ENCODE data around the gene DISC1. TPM values are rescaled to one million over a fixed set of nuclear protein-coding genes. Genes with fewer than 3 reads are reported as not detected.

DISC1 gene
- polyA plus RNA-seq, 1 experiment: 2.3 TPM

- Histone ChIP-seq H3K4me3 (ENCODE audit: low read depth, low read length) (no peak overlapping the region), H3K27me3 (ENCODE audit: control insufficient read depth, insufficient read depth, low read length) (no peaks in the 10 kb centered on the region), H3K36me3 (ENCODE audit: control insufficient read depth, insufficient read depth, low read length) (no peaks in the 10 kb centered on the region)
- POLR2A ChIA-PET: no interaction called here
- TF ChIP-seq, protein P1, sequence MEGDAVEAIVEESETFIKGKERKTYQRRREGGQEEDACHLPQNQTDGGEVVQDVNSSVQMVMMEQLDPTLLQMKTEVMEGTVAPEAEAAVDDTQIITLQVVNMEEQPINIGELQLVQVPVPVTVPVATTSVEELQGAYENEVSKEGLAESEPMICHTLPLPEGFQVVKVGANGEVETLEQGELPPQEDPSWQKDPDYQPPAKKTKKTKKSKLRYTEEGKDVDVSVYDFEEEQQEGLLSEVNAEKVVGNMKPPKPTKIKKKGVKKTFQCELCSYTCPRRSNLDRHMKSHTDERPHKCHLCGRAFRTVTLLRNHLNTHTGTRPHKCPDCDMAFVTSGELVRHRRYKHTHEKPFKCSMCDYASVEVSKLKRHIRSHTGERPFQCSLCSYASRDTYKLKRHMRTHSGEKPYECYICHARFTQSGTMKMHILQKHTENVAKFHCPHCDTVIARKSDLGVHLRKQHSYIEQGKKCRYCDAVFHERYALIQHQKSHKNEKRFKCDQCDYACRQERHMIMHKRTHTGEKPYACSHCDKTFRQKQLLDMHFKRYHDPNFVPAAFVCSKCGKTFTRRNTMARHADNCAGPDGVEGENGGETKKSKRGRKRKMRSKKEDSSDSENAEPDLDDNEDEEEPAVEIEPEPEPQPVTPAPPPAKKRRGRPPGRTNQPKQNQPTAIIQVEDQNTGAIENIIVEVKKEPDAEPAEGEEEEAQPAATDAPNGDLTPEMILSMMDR (IDR thresholded peaks at IDR 0.05; ENCODE audit: insufficient read depth, low read depth, low read length): no peak
- no peak for DNase-seq (ENCODE audit: low read depth)
- CTCF ChIA-PET: no interaction called here
These were observed 167.3 kb downstream of the DISC1 start for GRCh38 chr1:231793893-231794292.

DNA sequence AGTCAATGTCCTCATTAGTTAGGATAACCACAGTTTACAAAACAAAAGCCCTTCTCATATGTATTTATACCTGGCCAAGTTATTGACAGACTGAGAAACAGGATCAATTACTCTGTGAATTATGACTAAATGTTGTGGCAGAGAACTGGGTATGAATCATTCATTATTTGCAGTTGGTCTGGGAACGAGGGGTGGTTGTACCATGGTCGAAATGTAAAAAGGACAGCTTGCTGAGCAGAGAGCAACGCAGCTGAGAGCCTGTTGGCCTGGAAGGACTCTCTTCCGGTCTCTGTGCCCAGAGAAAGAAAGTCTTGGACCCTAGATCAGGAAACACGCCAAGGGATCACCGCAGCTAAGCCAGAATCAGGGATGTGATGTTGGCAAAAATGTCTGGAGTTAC is 169.6 kb downstream of the DISC1 start:
- DNase-seq (ENCODE audit: low read depth): no peak
- CTCF ChIA-PET: interaction anchor here (0.6 kb wide), 1 partner anchor 38 kb away, joined by 3 read pairs; no protein-coding TSS in a partner anchor

GRCh38 chr1:231799363-231799986 is 172.9 kb downstream of the DISC1 start:
- POLR2A ChIA-PET: no interaction called here
- no peak for DNase-seq (ENCODE audit: low read depth)

More for the DNA sequence above, 169.6 kb downstream of the DISC1 start:
- TF ChIP-seq, protein P1 (IDR thresholded peaks at IDR 0.05; ENCODE audit: insufficient read depth, low read depth, low read length): no peak
- Histone ChIP-seq H3K27me3 (ENCODE audit: control insufficient read depth, insufficient read depth, low read length) (no peaks in the 10 kb centered on the region), H3K4me3 (ENCODE audit: low read depth, low read length) (no peak overlapping the region), H3K36me3 (ENCODE audit: control insufficient read depth, insufficient read depth, low read length) (no peaks in the 10 kb centered on the region)
- POLR2A ChIA-PET: no interaction called here

GRCh38 chr1:231800108-231800507 is 173.5 kb downstream of the DISC1 start:
- Histone ChIP-seq H3K4me3 (ENCODE audit: low read depth, low read length) (no peak overlapping the region), H3K36me3 (ENCODE audit: control insufficient read depth, insufficient read depth, low read length) (no peaks in the 10 kb centered on the region), H3K27me3 (ENCODE audit: control insufficient read depth, insufficient read depth, low read length) (no peaks in the 10 kb centered on the region)
- ChIA-PET POLR2A (interaction anchor here (0.5 kb wide), 1 partner anchor 1416 kb away, joined by 5 read pairs; no protein-coding TSS in a partner anchor), CTCF (interaction anchor here (1.3 to 1.7 kb wide), 2 partner anchors 19 to 43 kb away, joined by 4 to 6 read pairs; no protein-coding TSS in a partner anchor)
- DNase-seq (ENCODE audit: low read depth): no peak
- TF ChIP-seq, protein P1 (IDR thresholded peaks at IDR 0.05; ENCODE audit: insufficient read depth, low read depth, low read length): no peak

More at GRCh38 chr1:231799363-231799986, 172.9 kb downstream of the DISC1 start:
- H3K4me3 ChIP-seq (ENCODE audit: low read depth, low read length): no peak overlapping the region
- TF ChIP-seq, protein P1 (IDR thresholded peaks at IDR 0.05; ENCODE audit: insufficient read depth, low read depth, low read length): no peak
- no peaks in the 10 kb centered on the region for H3K36me3 ChIP-seq (ENCODE audit: control insufficient read depth, insufficient read depth, low read length)
- no peaks in the 10 kb centered on the region for H3K27me3 ChIP-seq (ENCODE audit: control insufficient read depth, insufficient read depth, low read length)
- CTCF ChIA-PET: interaction anchor here (0.5 to 1.7 kb wide), 3 partner anchors 19 to 92 kb away, joined by 4 to 6 read pairs (median 4); no protein-coding TSS in a partner anchor

DNA sequence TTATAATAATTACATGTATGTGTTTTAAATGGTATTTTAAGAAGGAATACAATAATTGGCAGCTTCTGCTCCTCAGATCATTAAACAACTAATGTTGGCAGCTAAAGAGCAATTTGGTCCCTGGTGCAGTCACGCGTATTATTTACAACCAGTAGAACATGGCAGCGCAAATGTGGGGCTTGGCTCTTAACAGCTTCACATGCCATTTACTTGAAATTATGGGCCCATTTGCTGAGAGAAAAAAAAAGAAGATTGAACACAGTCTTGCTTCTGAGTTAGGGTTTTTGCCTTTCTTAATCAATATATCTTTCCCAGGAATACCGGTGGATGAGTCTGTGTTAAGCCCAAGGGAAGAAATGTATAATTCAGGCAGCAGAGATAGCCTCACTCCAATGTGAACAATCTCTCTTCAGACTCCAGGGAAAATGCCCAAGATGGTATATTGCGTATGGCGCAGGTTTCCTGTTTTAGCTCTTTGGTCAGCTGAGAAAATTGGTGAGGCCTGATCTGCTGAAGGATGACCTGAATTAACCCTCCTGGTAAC is 174.5 kb downstream of the DISC1 start:
- H3K4me3 ChIP-seq (ENCODE audit: low read depth, low read length): no peak overlapping the region
- H3K36me3 ChIP-seq (ENCODE audit: control insufficient read depth, insufficient read depth, low read length): no peaks in the 10 kb centered on the region
- ChIA-PET CTCF (interaction anchor here (0.6 to 1.3 kb wide), 2 partner anchors 18 to 826 kb away, joined by 3 to 4 read pairs; no protein-coding TSS in a partner anchor), POLR2A (no interaction called here)
- TF ChIP-seq, protein P1 (IDR thresholded peaks at IDR 0.05; ENCODE audit: insufficient read depth, low read depth, low read length): no peak
- no peak for DNase-seq (ENCODE audit: low read depth)
- no peaks in the 10 kb centered on the region for H3K27me3 ChIP-seq (ENCODE audit: control insufficient read depth, insufficient read depth, low read length)

All from BJ (cell line).